ENCODE results near the gene ST6GALNAC3. TPM values are rescaled to one million over a fixed set of nuclear protein-coding genes. Genes with fewer than 3 reads are reported as not detected.

Gene ST6GALNAC3
- total RNA-seq, 4 donors from 2014 or later, result 0.79 to 5.3 (median 1.6) TPM

- H3K36me3 ChIP-seq, result no peaks in the 10 kb centered on the region
- TF ChIP-seq POLR2AphosphoS5 (IDR thresholded peaks at IDR 0.05) (no peak), EP300 (IDR thresholded peaks at IDR 0.05) (no peak), POLR2A (IDR thresholded peaks at IDR 0.05) (no peak)
- TF ChIP-seq, protein P1, sequence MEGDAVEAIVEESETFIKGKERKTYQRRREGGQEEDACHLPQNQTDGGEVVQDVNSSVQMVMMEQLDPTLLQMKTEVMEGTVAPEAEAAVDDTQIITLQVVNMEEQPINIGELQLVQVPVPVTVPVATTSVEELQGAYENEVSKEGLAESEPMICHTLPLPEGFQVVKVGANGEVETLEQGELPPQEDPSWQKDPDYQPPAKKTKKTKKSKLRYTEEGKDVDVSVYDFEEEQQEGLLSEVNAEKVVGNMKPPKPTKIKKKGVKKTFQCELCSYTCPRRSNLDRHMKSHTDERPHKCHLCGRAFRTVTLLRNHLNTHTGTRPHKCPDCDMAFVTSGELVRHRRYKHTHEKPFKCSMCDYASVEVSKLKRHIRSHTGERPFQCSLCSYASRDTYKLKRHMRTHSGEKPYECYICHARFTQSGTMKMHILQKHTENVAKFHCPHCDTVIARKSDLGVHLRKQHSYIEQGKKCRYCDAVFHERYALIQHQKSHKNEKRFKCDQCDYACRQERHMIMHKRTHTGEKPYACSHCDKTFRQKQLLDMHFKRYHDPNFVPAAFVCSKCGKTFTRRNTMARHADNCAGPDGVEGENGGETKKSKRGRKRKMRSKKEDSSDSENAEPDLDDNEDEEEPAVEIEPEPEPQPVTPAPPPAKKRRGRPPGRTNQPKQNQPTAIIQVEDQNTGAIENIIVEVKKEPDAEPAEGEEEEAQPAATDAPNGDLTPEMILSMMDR (IDR thresholded peaks at IDR 0.05), result no peak
- DNase-seq (ENCODE audit: low spot score in 2 of 2), result no peak
- H3K9me3 ChIP-seq, result no peaks in the 10 kb centered on the region
- H3K27ac ChIP-seq, result no peak overlapping the region
- H3K4me3 ChIP-seq, result no peak overlapping the region
- no peaks in the 10 kb centered on the region for H3K4me1 ChIP-seq
- no peaks in the 10 kb centered on the region for H3K27me3 ChIP-seq
- 75% methylated on average over 1 of the region's 1 CpG for WGBS
Measured at GRCh38 chr1:76225526-76225925, 151.0 kb downstream of the ST6GALNAC3 start.

DNA sequence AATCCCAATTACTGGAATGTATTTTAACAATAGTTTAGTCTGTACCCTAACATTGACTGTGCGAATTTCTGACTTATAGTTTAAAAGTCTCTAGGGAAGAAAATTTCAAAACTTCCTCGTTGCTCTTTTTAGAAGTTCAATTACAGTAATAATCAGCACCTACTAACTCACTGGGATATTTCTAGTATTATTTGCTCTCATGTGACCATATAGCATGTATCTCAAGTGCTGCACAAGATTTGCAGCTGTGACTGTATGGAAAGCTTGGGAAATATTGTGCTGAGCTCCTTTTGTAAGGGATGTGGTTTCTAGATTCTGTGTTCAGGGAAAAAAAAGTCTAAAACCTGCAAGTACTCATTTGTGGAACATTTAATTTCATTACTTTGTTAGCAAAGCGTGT, 153.1 kb downstream of the ST6GALNAC3 start:
- Histone ChIP-seq H3K27me3 (no peaks in the 10 kb centered on the region), H3K27ac (no peak overlapping the region), H3K4me1 (no peaks in the 10 kb centered on the region), H3K4me3 (no peak overlapping the region), H3K9me3 (no peaks in the 10 kb centered on the region), H3K36me3 (no peaks in the 10 kb centered on the region)
- DNase-seq (ENCODE audit: low spot score in 2 of 2), result no peak
- TF ChIP-seq, protein P1 (IDR thresholded peaks at IDR 0.05), result no peak
- TF ChIP-seq EP300 (IDR thresholded peaks at IDR 0.05), result no peak
- no peak for TF ChIP-seq POLR2AphosphoS5 (IDR thresholded peaks at IDR 0.05)
- no peak for TF ChIP-seq POLR2A (IDR thresholded peaks at IDR 0.05)
- WGBS, result 66% methylated on average over 3 of the region's 3 CpGs

DNA sequence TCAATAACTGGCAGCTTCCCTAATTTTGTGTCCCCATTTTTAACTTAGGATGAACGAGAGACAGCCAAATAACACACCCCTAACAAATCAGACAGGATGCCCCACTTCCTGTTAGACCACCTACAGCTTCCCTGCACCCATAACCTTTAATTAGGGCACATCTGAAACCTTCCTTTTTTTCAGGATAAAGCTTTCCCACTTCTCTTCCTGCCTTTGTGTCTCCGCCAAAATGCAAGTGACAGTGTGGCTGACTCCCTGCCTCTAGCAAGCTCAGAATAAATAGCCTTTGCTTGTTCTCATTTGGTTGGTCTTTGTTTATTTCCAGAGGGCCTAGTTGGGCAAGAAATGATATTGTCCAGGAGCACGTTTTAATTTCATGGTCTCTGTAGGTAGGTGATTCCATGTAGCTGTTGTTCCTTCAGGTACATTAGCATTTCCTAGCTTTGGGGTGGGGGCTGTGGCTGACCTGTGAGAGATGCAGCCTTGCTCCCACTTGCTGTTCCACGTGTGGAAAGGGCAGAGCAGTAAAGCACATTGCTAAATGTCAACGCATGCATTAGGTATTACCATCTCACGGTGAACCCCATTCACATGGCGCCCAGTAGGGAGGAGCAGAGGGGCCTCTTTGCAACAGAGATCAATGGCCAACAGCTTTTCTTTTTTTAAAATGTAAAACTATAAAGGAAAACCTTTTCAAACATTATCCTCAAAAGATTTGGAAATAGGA, 154.9 kb downstream of the ST6GALNAC3 start:
- Histone ChIP-seq H3K27ac (no peak overlapping the region), H3K9me3 (no peaks in the 10 kb centered on the region), H3K4me1 (no peaks in the 10 kb centered on the region), H3K4me3 (no peak overlapping the region), H3K36me3 (no peaks in the 10 kb centered on the region), H3K27me3 (no peaks in the 10 kb centered on the region)
- TF ChIP-seq, protein P1 (IDR thresholded peaks at IDR 0.05), result no peak
- TF ChIP-seq POLR2AphosphoS5 (IDR thresholded peaks at IDR 0.05), result no peak
- TF ChIP-seq EP300 (IDR thresholded peaks at IDR 0.05), result no peak
- TF ChIP-seq POLR2A (IDR thresholded peaks at IDR 0.05), result no peak
- WGBS, result 61% methylated on average over 7 of the region's 7 CpGs
- no peak for DNase-seq (ENCODE audit: low spot score in 2 of 2)

DNA sequence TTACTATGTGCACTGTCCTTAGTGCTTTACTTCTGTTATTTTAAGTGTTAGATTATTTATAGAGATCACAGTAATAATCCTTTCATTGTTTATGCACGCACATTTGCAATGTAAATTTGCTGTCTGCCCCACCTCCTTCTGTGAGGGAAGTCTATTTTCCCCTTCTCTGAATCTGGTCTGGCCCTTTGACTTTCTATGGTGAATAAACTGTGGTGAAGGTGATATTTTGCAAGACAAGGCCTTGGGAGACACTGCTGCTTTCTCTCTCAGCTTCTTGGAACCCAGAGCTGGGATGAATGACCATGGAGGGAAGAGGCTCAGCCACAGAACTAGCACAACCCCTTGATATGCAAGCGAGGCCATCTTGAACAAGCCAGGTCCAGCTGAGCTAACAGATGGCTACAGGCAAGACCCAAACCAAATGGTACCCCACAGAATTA, 156.3 kb downstream of the ST6GALNAC3 start:
- no peaks in the 10 kb centered on the region for H3K27me3 ChIP-seq
- no peaks in the 10 kb centered on the region for H3K4me1 ChIP-seq
- no peak for DNase-seq (ENCODE audit: low spot score in 2 of 2)
- H3K9me3 ChIP-seq, result no peaks in the 10 kb centered on the region
- H3K4me3 ChIP-seq, result no peak overlapping the region
- TF ChIP-seq, protein P1 (IDR thresholded peaks at IDR 0.05), result no peak
- no peak for TF ChIP-seq EP300 (IDR thresholded peaks at IDR 0.05)
- TF ChIP-seq POLR2A (IDR thresholded peaks at IDR 0.05), result no peak
- TF ChIP-seq POLR2AphosphoS5 (IDR thresholded peaks at IDR 0.05), result no peak
- H3K36me3 ChIP-seq, result no peaks in the 10 kb centered on the region
- 77% methylated on average over 2 of the region's 2 CpGs for WGBS
- no peak overlapping the region for H3K27ac ChIP-seq

- H3K27me3 ChIP-seq, result no peaks in the 10 kb centered on the region
- no peak overlapping the region for H3K27ac ChIP-seq
- WGBS, result 76% methylated on average over 4 of the region's 4 CpGs
- no peak overlapping the region for H3K4me3 ChIP-seq
- no peaks in the 10 kb centered on the region for H3K9me3 ChIP-seq
- no peaks in the 10 kb centered on the region for H3K4me1 ChIP-seq
- no peak for TF ChIP-seq EP300 (IDR thresholded peaks at IDR 0.05)
- H3K36me3 ChIP-seq, result no peaks in the 10 kb centered on the region
- no peak for DNase-seq (ENCODE audit: low spot score in 2 of 2)
Measured at GRCh38 chr1:76231320-76231719, 156.8 kb downstream of the ST6GALNAC3 start.
